H54 (cell line): ENCODE results near the gene DENND2D.
A peak's percentile ranks its signal among the peaks of the same experiment; 100 is the strongest.

ENCODE experiments used
- DNase-seq: peaks from one replicate; pipeline ENCODE4 v3.0.0; 2011; ENCODE audit warnings: low spot score, mixed read lengths; ENCODE audit not compliant: insufficient read length
- FAIRE-seq: peaks from 3 replicates; lab custom pipeline; 2011; peaks lifted over from hg19 to GRCh38; lab: Jason Lieb, UNC
- POLR2A ChIP-seq: IDR thresholded peaks from 2 replicates; pipeline ENCODE4 v1.6.1; 2011; ENCODE audit warnings: low read depth, mild to moderate bottlenecking, low read length

The DENND2D gene

GRCh38 chr1:111139324-111139955 is 61.0 kb downstream of the DENND2D start:
- peak; percentile 79 for FAIRE-seq
- peak; percentile 49 for DNase-seq
- no peak for TF ChIP-seq POLR2A
